ENCODE data around the gene ASTL. TPM values are rescaled to one million over a fixed set of nuclear protein-coding genes. Genes with fewer than 3 reads are reported as not detected.
A peak's percentile ranks its signal among the peaks of the same experiment; 100 is the strongest.

ASTL gene
- total RNA-seq, 1 donor from 2014 or later, result not detected

- Mint-ChIP-seq H3K4me1 (ENCODE audit: unreplicated experiment) (peaks cover 7% of the 10 kb centered on the region), H3K27me3 (peaks cover 18% of the 10 kb centered on the region), H3K27ac (peak overlapping the region; percentile 21), H3K36me3 (no peaks in the 10 kb centered on the region), H3K9me3 (no peaks in the 10 kb centered on the region), H3K4me3 (peak overlapping the region; percentile 64)
- TF ChIP-seq, protein P1, sequence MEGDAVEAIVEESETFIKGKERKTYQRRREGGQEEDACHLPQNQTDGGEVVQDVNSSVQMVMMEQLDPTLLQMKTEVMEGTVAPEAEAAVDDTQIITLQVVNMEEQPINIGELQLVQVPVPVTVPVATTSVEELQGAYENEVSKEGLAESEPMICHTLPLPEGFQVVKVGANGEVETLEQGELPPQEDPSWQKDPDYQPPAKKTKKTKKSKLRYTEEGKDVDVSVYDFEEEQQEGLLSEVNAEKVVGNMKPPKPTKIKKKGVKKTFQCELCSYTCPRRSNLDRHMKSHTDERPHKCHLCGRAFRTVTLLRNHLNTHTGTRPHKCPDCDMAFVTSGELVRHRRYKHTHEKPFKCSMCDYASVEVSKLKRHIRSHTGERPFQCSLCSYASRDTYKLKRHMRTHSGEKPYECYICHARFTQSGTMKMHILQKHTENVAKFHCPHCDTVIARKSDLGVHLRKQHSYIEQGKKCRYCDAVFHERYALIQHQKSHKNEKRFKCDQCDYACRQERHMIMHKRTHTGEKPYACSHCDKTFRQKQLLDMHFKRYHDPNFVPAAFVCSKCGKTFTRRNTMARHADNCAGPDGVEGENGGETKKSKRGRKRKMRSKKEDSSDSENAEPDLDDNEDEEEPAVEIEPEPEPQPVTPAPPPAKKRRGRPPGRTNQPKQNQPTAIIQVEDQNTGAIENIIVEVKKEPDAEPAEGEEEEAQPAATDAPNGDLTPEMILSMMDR (conservative IDR thresholded peaks at IDR 0.05), result no peak
- no peak for DNase-seq (ENCODE audit: extremely low spot score, unreplicated experiment)
These were observed 24.4 kb downstream of the ASTL start for GRCh38 chr2:96113951-96114350.

- TF ChIP-seq, protein P1 (conservative IDR thresholded peaks at IDR 0.05), result no peak
- no peaks in the 10 kb centered on the region for H3K36me3 Mint-ChIP-seq
- H3K27me3 Mint-ChIP-seq, result peaks cover 15% of the 10 kb centered on the region
- H3K4me3 Mint-ChIP-seq, result peak overlapping the region; percentile 64
- H3K27ac Mint-ChIP-seq, result no peak overlapping the region
- DNase-seq (ENCODE audit: extremely low spot score, unreplicated experiment), result no peak
- H3K9me3 Mint-ChIP-seq, result no peaks in the 10 kb centered on the region
- H3K4me1 Mint-ChIP-seq (ENCODE audit: unreplicated experiment), result peaks cover 12% of the 10 kb centered on the region
These were observed 25.0 kb downstream of the ASTL start for GRCh38 chr2:96113367-96113677.

GRCh38 chr2:96112501-96113366, 25.6 kb downstream of the ASTL start:
- peaks cover 10% of the 10 kb centered on the region for H3K27me3 Mint-ChIP-seq
- DNase-seq (ENCODE audit: extremely low spot score, unreplicated experiment), result no peak
- H3K4me1 Mint-ChIP-seq (ENCODE audit: unreplicated experiment), result peaks cover 16% of the 10 kb centered on the region
- no peaks in the 10 kb centered on the region for H3K36me3 Mint-ChIP-seq
- TF ChIP-seq, protein P1 (conservative IDR thresholded peaks at IDR 0.05), result no peak
- H3K9me3 Mint-ChIP-seq, result no peaks in the 10 kb centered on the region
- no peak overlapping the region for H3K27ac Mint-ChIP-seq
- peak overlapping the region; percentile 64 for H3K4me3 Mint-ChIP-seq

DNA sequence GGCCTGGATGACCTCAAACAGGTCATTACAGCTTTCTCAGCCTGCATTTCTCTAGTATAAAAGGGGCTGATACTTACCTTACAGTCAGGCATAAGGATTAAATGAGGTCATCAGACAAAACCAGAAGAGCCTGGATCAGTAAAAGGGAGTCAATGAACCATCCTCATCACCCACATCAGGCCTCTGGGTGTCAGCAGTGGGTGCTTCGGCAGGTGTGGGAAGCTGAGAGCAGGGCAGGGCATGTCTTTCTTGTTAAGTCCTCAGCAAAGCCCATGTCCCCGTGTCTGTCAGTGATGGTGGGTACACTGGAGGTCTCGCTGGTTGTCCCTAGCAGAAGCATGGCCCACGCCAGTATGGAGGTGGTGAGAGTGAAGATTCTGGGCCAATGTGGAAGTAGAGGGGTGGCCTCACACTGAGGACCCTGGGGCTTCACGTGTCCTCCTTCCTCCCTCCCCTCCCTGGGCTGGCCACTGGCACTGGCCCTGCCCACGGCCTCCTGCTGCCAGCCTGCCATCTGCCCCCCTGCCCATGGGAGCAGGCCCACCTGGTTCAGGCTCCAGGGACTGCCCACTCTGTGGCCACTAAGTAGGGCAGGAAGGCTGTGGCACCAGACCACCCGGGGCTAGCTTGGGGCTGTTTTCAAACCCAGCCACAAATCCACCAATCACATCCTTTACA, 26.3 kb downstream of the ASTL start:
- peak overlapping the region; percentile 52 for H3K4me3 Mint-ChIP-seq
- TF ChIP-seq, protein P1 (conservative IDR thresholded peaks at IDR 0.05), result no peak
- no peak for DNase-seq (ENCODE audit: extremely low spot score, unreplicated experiment)
- peaks cover 7% of the 10 kb centered on the region for H3K27me3 Mint-ChIP-seq
- no peaks in the 10 kb centered on the region for H3K9me3 Mint-ChIP-seq
- peaks cover 11% of the 10 kb centered on the region for H3K4me1 Mint-ChIP-seq (ENCODE audit: unreplicated experiment)
- peak overlapping the region; percentile 51 for H3K27ac Mint-ChIP-seq
- no peaks in the 10 kb centered on the region for H3K36me3 Mint-ChIP-seq

- Mint-ChIP-seq H3K27ac (peak overlapping the region; percentile 51), H3K27me3 (peaks cover 7% of the 10 kb centered on the region), H3K9me3 (no peaks in the 10 kb centered on the region), H3K36me3 (no peaks in the 10 kb centered on the region), H3K4me3 (no peak overlapping the region), H3K4me1 (ENCODE audit: unreplicated experiment) (peaks cover 11% of the 10 kb centered on the region)
- no peak for DNase-seq (ENCODE audit: extremely low spot score, unreplicated experiment)
- TF ChIP-seq, protein P1 (conservative IDR thresholded peaks at IDR 0.05), result no peak
These were observed 27.1 kb downstream of the ASTL start for GRCh38 chr2:96111257-96111640.
